HG03439 (cell line): ENCODE results near the gene EIF3B.
"Not testable (repeated sequence)": the region's sequence is repeated elsewhere in the genome, so short reads cannot be mapped to it uniquely, and the experiment has no call there.

Source experiments
- ATAC-seq: cut with Tn5 transposase; IDR thresholded peaks from one replicate; pipeline ENCODE4 v1.9.1; 2021; ENCODE audit warnings: mild to moderate bottlenecking, moderate library complexity; ENCODE audit not compliant: unreplicated experiment

The EIF3B gene

GRCh38 chr7:2354186-2354938 lies at the start of gene EIF3B:
TSS of gene EIF3B (plus strand) at chr7:2354827. CDS start at chr7:2354922, 95 bp downstream.
- ATAC-seq, result peak; percentile 79

- ATAC-seq, result not testable (repeated sequence)
Measured at GRCh38 chr7:2305258-2305657, 49.4 kb upstream of the EIF3B start.

- ATAC-seq, result no peak
Measured at GRCh38 chr7:2306688-2307087, 47.9 kb upstream of the EIF3B start.

GRCh38 chr7:2307690-2308107 lies 46.9 kb upstream of the EIF3B start:
- peak; percentile 33 for ATAC-seq

GRCh38 chr7:2309889-2310331 lies 44.7 kb upstream of the EIF3B start:
- ATAC-seq, result no peak

GRCh38 chr7:2312267-2312929 lies 42.2 kb upstream of the EIF3B start:
- no peak for ATAC-seq

- peak; percentile 14 for ATAC-seq
Measured at GRCh38 chr7:2313450-2314208, 41.0 kb upstream of the EIF3B start.

GRCh38 chr7:2314209-2314955 lies 40.2 kb upstream of the EIF3B start, which contains the start of gene SNX8:
TSS of gene SNX8 (minus strand) at chr7:2314441. CDS start at chr7:2314421, 20 bp downstream.
- peak; percentile 73 for ATAC-seq

- ATAC-seq, result not testable (repeated sequence)
Measured at GRCh38 chr7:2314956-2315530, 39.6 kb upstream of the EIF3B start.

- no peak for ATAC-seq
Measured at GRCh38 chr7:2315787-2316186, 38.8 kb upstream of the EIF3B start.

- no peak for ATAC-seq
Measured at GRCh38 chr7:2316578-2316977, 38.0 kb upstream of the EIF3B start.

- no peak for ATAC-seq
Measured at GRCh38 chr7:2317556-2318293, 36.9 kb upstream of the EIF3B start.

- ATAC-seq, result no peak
Measured at GRCh38 chr7:2321020-2321419, 33.6 kb upstream of the EIF3B start.

- ATAC-seq, result no peak
Measured at GRCh38 chr7:2325162-2325561, 29.5 kb upstream of the EIF3B start.

- no peak for ATAC-seq
Measured at GRCh38 chr7:2326951-2327350, 27.7 kb upstream of the EIF3B start.

GRCh38 chr7:2330493-2330892 lies 24.1 kb upstream of the EIF3B start:
- no peak for ATAC-seq

GRCh38 chr7:2331707-2332106 lies 22.9 kb upstream of the EIF3B start:
- no peak for ATAC-seq

- not testable (repeated sequence) for ATAC-seq
Measured at GRCh38 chr7:2332606-2333231, 21.9 kb upstream of the EIF3B start.

GRCh38 chr7:2336626-2337299 lies 17.9 kb upstream of the EIF3B start:
- ATAC-seq, result no peak
